ENCODE results near the gene GABBR1.

DNA sequence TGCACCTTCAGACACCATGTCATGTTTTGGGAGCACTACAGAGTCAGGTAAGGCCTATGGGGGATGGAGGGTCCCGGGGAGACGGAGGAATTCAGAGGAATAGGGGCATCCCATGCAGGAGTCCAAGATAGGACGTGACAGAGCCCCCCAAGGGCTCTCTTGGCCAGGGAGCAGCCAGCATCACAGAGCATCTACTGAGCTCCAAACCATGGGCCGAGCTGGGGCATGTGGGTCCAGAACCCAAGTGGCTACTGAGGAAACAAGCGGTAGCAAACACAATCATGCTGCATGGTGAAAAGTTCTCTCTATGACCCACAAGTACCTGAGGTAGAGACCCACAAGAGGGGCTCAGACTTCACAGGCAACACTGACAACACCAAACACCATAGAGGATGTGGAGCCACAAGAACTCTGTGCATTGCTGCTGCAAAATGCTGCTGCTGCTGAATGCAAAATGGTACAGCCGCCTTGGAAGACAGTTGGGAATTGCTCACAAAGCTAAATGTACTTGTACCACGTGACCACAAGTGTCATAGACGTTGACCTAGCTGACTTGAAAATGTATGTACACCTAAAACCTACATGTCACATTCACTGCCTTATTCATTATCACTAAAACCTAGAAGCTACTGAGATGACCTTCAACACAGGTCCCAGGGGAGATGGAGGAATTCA lies 111.8 kb downstream of the GABBR1 start:
- TF ChIP-seq POLR2A (IDR thresholded peaks at IDR 0.05): no peak
- TF ChIP-seq, protein P1, sequence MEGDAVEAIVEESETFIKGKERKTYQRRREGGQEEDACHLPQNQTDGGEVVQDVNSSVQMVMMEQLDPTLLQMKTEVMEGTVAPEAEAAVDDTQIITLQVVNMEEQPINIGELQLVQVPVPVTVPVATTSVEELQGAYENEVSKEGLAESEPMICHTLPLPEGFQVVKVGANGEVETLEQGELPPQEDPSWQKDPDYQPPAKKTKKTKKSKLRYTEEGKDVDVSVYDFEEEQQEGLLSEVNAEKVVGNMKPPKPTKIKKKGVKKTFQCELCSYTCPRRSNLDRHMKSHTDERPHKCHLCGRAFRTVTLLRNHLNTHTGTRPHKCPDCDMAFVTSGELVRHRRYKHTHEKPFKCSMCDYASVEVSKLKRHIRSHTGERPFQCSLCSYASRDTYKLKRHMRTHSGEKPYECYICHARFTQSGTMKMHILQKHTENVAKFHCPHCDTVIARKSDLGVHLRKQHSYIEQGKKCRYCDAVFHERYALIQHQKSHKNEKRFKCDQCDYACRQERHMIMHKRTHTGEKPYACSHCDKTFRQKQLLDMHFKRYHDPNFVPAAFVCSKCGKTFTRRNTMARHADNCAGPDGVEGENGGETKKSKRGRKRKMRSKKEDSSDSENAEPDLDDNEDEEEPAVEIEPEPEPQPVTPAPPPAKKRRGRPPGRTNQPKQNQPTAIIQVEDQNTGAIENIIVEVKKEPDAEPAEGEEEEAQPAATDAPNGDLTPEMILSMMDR (IDR thresholded peaks at IDR 0.05): no peak
- no peak for TF ChIP-seq EP300 (IDR thresholded peaks at IDR 0.05)

Measured in tibial nerve (tissue), 4 donors.